GM18868 (cell line): ENCODE results near the gene TBC1D17.
A peak's percentile ranks its signal among the peaks of the same experiment; 100 is the strongest.

Experiments
- ATAC-seq: cut with Tn5 transposase; IDR thresholded peaks from one replicate; pipeline ENCODE4 v1.9.1; 2021; ENCODE audit warnings: mild to moderate bottlenecking, moderate library complexity; ENCODE audit not compliant: unreplicated experiment

Gene TBC1D17

DNA sequence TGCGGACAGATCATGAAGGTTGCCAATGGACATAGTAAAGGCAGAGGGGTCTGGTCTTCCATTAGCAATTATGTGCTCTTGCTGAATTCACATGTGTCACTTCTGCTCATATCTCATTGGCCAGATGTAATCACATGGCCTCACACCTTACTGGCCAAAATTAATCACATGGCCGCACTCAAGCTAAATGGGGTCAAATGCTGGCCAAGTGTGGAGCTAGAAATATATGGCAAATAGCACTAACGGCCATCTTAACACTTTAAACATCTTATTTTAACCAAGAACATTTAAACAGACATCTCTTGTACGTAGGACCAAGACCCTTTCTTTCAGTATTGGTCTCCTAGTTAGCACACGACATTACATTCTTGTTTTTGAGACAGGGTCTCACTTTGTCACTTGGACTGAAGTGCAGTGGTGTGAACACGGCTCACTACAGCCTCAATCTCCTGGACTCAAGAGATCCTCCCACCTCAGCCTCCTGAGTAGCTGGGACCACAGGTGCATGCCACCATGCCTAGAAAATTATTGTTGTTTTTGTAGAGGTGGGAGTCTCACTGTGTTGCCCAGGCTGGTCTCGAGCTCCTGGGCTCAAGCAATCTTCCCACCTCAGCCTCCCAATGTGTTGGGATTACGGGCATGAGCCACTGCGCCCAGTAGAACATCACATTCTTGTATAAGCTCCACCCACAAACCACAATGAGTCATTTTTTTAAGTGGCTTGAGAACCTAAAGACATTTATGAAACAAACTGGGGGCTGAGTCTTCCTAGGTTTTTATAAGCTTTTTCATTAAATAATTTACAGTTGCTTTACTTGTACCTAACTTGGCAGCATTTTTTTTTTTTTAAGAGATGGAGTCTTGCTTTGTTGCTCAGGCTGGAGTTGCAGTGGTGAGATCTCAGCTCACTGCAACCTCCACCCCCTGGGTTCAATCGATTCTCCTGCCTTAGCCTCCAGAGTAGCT, 29.5 kb upstream of the TBC1D17 start:
- no peak for ATAC-seq

DNA sequence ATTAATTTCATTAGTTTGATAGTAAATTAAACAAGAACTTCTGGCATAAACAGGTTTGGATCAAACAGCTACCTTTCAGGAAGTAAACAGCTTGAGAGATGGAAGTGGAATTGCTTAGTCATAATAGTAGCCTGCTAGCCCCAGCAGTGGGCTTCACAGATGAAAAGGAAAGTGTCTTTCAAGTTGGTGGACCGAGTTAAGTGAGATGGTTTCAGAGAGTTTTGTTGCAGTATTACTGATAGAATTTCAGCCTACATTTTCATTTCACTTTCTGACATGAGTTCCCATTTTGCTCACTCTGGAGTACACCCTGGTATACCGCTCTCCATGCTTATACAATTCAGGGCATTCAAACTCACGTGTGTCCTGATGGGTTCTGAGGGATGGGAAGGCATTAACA, 28.6 kb upstream of the TBC1D17 start:
- no peak for ATAC-seq

DNA sequence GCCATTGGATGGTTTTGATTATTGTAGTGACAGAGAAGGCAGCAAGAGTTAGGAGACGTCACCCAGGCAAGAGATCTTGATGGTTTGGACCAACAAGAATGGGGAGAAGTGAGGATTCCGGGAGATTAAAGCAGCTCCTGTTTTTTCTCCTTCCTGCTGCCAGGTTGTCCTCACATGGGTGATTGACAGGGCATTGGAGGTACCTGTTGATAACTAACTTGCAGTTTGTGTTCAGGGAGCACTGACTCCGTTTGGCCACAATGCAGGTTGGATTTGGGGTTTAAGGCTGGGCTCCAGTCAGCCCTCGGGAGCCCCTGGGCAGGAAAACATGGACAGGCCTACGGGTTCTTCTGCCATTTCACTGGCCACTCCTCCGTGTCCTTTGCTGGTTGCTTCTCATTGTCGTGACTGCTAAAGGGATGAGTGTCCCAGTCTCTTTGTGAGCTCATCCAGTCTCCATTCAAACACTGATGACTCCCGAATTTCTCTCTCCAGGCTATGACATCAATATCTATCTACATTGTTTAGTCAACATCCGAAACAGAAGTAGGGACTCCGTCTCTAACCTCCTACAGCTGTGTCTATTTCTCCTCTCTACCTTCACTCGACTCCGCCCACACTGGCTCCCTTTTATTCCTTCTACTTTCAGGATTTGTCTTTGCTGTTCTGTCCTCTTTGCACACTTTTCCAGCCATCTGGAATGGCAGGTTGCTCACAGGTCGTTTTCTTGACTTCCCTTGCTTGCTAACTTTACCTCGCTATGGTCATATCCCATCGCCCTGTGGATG, 27.9 kb upstream of the TBC1D17 start:
- ATAC-seq: no peak

DNA sequence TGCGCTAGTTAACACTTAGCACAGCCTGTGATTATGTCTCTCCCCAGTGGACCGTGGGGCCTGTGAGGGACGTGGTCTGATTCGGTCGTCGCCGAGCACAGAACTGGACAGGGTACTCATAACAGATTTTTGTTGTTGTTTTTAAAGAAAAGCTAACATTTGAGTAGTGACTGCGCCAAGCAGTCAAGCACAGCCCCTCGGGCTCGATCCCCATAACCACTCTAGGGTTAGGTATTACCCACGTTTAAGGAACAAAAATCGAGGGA, 27.3 kb upstream of the TBC1D17 start:
- ATAC-seq: no peak

DNA sequence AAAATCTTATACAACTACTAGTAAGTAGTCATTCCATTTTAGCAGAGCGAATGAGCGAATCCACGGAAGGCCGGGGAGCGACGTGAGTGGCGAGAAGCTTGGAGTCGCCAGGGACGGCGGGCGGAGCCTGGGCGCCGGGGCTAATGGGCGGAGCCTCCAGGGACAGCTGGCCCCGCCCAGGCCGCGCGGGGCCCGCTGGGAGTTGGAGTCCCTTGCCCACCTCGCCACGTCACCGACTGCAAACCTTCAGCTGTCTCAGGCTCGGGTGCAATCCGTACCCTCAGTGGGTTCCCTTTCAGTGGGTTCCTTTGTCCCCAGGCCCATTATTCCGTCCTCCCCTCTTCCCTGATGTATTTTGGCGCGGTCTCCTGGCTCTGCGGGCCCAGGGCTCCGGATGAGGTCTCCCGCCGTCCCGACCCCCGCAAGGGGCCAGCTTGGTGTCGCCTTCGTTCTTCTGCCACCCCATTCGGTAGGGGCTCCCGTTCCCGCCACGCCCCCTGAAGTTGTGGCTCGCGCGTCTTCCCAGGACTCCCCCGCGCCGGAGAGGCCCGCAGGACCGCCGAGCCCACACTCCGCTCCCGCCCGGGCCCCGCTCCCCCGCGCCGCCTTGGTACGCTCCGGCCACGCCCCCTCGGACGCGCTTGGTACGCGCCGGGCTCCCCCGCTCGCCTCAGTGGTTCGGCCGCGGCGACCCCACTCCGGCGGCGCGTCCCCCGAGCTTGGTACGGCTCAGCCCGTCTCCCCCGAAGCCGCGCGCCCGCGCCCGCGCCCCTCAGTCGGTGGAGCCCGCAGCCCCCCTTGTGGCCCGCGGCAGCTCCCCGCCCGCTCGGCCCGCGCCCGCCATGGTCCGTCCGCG, 26.8 kb upstream of the TBC1D17 start, which contains the start of gene PTOV1:
TSS of gene PTOV1 (plus strand) at position 673 of the 856 bp plus-strand sequence.
- ATAC-seq: peak; percentile 75

DNA sequence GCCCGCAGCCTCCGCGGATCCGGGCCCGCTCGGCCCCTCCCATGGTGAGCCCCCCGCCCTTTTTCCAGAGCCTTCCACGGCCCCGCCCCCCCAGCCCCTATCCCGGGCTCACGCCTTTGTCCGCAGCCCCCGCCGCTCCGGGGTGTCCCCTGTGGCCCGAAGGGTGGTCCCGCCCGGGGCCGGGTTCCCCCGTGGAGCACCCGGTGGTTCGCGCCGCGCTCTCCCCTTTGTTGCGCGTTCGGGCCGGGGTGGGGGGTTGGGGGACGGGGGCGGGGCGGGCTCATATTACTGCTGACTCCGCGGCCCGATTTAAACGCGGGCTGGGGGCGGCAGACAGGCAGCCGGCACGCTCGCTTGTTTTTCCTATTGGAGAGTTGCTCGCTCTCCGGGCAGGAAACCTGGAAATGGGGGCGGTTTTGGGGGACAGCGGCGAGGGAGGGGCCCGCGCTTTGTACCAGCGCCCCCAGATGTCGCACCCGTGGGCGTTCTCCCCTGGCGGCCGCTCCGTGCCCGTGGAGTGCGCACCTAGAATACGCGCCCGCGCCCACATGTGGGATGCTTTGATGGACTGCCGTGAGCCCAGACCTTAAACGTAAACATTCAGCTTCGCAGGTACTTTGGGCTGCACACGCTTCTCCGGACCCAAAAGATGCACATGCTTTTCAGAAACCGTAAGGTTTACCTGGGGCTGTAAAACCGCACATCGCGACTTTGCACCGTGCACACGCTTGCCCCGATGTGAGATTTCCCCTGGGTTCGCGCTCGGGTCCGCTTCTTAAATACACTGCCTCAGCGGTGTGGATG, 25.8 kb upstream of the TBC1D17 start:
- peak; percentile 5 for ATAC-seq

DNA sequence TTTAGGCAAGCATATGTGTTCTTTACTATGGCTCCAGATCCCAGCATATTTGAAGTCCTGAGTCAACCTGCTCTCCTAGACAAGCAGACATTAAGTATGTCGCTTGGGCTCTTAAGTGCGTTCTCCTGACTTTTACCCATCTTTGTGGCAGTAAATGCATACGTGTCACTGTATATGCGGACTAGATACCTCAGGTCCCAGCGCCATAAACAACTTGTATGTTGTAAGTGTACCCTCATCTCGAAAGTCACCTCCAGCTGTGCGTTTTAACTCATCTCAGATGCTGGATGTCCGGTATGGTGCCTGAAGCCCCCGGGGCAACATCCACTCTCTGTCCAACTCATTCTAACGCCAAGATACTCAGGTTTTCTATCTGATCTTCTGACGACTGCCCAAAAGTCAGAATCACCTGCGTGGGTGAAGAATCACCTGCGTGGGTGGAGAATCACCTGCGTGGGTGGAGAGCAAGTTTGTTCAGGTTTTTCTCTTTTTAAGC, 24.8 kb upstream of the TBC1D17 start:
- no peak for ATAC-seq

DNA sequence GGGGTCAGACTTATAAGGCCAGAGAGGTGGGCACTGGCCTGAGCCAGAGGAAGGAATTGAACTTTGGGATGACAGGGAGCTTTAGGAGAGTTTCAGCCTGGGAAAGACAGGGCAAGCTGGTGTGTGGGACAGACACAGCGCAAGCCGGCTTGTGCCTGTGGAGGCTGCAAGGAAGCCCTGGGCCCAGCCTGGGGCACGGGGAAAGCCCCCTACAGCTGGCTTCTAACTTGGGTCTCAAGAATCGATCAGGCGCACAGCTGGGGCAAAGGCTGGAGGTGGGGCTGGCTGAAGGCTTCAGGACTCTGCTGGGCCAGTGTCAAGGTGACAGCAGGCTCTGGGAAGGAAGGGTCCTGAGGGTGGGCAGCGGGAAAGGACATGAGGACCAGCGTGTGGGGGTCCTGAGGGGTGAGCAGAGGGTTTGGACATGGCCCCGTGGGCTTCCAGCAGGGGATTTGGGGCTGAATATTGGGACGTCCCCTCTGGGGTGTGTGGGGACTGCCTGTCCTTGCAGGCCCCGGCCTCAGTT, 23.6 kb upstream of the TBC1D17 start:
- no peak for ATAC-seq

DNA sequence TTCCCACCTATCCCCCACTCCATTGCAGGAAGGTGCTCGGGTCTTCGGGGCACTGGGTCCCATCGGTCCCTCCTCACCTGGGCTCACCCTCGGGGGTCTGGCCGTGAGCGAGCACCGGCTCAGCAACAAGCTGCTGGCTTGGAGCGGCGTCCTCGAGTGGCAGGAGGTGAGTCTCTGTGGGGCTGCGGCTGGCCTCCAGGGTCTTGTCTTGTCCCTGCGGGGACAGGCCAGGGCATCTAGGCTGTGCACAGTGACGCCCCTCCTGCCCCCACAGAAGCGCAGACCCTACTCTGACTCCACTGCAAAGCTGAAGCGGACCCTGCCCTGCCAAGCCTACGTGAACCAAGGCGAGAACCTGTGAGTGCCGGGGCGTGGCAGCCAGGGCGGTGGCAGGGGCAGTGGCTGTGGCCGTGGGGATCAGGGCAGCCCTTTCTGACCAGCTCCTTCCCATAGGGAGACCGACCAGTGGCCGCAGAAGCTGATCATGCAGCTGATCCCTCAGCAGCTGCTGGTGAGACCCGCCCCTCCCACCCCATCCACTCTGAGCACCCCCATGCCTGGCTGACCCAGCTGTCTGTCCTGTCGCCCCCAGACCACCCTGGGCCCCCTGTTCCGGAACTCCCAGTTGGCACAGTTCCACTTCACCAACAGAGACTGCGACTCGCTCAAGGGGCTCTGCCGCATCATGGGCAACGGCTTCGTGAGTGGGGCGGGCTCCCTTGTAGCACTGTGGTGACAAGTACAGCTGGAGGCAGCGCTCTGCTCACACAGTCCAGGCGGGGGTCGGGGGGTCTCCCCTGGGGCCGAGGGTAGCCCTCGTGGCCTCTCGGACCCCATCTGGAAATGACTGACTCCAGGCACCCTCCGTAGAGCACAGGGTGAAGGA, 22.9 kb upstream of the TBC1D17 start:
- ATAC-seq: no peak

DNA sequence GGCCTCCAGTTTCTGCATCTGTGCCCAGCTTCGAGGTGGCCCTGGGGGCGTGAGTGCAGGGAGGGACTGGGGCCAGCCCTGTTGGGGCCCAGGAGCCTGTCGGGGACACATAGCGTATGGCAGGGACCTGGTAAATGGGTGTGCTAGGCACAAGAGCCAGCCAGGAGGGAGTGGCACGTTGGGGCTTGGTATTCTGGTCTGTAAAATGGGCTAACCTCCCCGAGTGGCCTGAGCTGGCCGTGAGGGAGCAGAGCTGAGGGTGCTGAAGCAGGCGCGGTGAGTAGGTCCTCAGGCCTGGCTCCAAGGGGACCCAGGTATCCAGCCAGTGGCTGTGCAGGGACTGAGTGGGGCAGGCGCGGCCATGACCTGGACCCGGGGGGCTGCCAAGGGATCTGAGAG, 22.2 kb upstream of the TBC1D17 start:
- no peak for ATAC-seq

DNA sequence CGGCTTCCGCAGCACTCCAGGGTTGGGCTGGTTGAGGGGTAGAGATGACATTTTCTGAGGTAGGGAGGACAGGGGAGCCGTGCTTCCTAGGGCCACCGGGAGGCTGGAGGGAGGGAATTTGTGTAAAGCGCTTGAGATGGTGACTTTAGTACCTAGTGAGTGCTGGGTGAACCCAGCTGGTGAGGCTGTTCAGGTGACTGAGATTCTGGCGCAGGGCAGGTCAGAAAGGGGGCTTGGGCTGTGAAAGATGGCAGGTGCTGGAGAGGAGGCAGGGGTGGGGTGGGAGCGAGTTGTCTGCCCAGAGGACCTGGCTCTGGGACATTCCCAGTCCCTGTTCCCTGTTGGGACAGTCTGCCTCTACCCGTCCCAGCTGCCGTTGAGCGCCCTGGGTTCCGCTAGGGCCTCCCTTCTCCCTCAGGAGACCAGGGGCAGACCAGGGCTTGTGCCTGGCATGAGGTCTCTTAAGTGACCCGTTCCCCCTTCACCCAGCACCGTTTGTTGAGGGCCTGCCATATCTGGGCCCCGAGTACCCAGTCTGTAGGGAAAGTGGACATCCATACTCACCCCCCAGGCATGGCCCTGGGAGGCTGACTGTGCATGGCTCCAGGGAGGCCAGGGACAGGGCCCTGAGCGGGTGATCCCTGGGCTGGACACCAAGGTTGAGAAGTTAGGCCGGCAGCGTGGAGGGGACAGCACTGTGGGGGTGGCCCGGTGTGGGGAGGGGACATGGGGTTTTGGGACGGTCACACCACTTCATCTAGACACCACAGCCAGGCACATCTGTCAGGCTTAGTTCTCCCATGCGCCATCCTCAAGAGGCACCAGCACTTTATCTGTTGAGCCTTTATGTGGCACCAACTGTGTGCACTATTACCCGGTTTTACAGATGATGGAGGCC, 21.6 kb upstream of the TBC1D17 start:
- ATAC-seq: no peak

DNA sequence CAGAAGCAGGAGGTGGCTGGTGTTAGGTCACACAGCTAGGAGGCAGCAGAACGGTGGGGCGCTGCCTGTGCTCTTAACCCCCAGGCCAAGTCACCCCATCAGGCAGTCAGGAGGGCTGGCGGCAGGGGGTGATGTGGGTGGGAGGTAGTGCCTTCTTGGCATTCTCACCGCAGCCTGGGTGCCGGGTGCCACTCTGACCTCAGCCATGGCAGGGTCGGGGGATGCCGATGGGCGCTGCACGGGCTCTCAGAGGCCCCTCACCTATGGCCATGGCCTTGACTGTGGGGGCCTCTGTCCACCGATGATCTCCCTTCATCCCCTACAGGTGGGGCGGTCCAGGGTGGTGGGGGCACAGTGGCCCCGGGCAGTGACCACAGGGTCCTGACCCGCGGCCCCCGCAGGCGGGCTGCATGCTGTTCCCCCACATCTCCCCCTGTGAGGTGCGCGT, 20.9 kb upstream of the TBC1D17 start:
- ATAC-seq: no peak

DNA sequence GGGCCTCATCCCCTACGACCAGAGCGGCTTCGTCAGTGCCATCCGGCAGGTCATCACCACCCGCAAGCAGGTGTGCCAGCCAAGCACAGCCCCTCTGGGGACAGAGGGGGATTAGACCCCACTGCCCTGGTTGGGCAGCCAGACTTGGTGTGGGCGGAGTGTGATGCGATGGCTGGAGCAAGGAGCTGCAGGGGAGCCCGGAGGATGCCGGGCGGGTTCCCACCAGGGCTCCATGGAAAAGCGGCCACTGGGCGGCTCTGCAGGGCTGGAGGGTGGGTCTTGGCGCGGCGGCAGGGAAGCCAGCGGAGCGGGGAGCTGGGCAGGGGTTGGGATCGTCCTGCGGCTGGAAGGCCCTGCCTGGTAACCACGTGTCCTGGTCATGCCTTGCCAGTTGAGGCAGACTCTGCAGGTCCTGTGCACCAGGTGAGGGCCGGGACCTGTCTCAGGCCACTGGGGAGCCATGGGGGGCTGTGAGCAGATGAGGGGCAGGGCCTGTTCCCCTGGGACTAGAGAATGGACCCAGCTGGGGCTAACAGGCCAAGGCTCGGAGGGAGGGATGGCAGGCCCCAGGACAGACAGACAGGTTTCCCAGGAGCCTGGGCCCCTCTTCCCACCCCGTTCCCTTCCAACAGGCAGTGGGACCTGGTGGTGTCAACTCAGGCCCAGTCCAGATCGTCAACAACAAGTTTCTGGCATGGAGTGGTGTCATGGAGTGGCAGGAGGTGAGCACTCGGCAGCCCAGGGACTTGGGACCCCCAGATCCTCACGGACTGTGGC, 20.3 kb upstream of the TBC1D17 start:
- no peak for ATAC-seq

DNA sequence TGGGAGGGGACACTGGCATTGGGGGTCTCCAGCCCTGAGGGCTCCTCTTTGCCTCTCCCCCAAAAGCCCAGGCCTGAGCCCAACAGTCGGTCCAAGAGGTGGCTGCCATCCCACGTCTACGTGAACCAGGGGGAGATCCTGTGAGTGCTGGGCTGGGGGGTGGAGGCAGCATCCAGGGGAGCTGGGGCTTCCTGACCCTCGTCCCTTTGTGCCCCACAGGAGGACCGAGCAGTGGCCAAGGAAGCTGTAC, 19.7 kb upstream of the TBC1D17 start:
- ATAC-seq: no peak

DNA sequence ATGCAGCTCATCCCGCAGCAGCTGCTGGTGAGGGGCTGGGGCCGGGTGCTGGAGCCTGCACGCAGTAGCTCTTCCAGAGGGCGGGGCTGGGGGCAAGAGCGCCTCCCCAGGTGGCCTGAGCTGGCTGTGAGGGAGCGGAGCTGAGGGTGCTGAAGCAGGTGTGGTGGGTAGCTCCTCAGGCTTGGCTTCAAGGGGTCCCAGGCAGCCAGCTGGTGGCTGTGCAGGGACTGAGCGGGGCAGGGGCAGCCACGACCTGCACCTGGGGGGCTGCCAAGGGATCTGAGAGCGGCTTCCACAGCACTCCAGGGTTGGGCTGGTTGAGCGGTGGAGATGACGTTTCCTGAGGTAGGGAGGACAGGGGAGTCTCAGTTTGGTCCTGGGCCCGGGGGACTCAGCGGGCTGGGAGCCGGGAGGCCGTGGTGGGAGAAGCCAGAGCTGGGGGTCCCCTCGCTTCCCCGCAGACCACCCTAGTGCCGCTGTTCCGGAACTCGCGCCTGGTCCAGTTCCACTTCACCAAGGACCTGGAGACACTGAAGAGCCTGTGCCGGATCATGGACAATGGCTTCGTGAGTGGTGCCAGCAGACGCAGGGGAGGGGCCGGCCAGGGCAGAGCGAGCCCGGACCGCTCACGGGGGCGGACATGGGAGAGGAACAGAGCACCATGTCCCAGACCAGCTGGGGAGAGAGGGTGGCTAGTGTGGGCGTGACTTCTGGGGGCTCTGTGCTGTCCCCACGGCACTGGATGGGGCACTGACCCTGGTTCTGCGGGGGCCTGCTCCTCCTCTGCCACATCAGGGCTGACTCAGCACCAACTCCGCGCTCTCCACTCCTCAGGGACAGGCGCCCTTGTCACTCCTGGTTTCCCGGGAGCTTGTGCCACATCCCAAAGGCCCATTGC, 19.2 kb upstream of the TBC1D17 start:
- ATAC-seq: no peak

DNA sequence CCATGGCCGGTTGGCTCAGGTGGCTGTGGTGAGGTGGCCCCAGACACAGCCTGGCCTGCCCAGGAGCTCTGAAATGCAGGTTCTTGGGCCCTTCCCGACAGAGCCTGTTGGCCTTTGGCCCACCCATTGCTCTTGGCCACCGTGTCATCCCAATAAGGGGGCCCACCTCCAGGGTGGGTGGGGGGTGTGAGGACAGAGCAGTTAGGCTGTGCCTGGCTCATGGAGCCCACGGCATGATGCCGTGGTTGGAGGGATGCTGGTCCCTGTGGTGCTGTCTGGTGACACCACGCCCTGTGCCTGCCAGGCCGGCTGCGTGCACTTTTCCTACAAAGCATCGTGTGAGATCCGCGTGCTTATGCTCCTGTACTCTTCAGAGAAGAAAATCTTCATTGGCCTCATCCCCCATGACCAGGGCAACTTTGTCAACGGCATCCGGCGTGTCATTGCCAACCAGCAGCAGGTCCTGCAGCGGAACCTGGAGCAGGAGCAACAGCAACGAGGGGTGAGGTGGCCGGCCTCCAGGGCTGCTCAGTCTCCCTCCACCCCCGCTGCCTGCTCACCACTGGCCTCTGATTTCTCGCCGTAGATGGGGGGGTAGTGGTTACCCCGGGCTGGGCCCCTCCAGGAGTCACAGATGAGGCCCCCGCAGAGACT, 17.7 kb upstream of the TBC1D17 start:
- ATAC-seq: no peak
